SK-N-SH (cell line): ENCODE data around the gene C19orf81. TPM values are rescaled to one million over a fixed set of nuclear protein-coding genes. Genes with fewer than 3 reads are reported as not detected.

Experiments used
- CTCF ChIA-PET: fragments of 300-600, 350-600 bp; formaldehyde crosslinking; extraction: SDS; loops from one replicate; lab custom pipeline; 2021; lab: Yijun Ruan, JAX
- POLR2A ChIA-PET: fragments of 350-600 bp; sonication (Branson Sonifier 250); formaldehyde crosslinking; extraction: SDS; loops from one replicate; lab custom pipeline; 2020; ENCODE audit warnings: antibody characterized with exemption, inconsistent platforms; lab: Yijun Ruan, JAX
- DNase-seq: peaks from one replicate; pipeline ENCODE4 v3.0.0; 2012
- H2AFZ ChIP-seq: fragments of 200-600 bp; sonication (generic); 2 replicates; pipeline ENCODE4 v1.8.1; 2016; ENCODE audit warnings: antibody characterized with exemption, mild to moderate bottlenecking, low read depth
- H3F3A ChIP-seq: fragments of 200-600 bp; sonication (generic); replicated peaks from 2 replicates; pipeline ENCODE3; 2016; ENCODE audit warnings: antibody characterized with exemption, mild to moderate bottlenecking; ENCODE audit not compliant: insufficient read depth
- H3K27ac ChIP-seq, 2 experiments: fragments of 200-500 bp in 1 of 2; fragments of 200-600 bp in 1 of 2; sonication (Bioruptor generic) in 1 of 2; sonication (generic), shearing (Covaris generic) in 1 of 2; 2 replicates each; pipeline versions ENCODE4 v1.5.1 to v1.6.1; 2014 to 2016; ENCODE audit warnings: low read depth in 2 of 2, inconsistent platforms in 1 of 2, low read length in 1 of 2, mild to moderate bottlenecking in 1 of 2, mixed read lengths in 1 of 2
- H3K27me3 ChIP-seq: fragments of 200-600 bp; sonication (generic), shearing (Covaris generic); 2 replicates; pipeline ENCODE4 v1.6.1; 2016; ENCODE audit warnings: mixed run types; ENCODE audit not compliant: insufficient read depth
- H3K36me3 ChIP-seq, 2 experiments: fragments of 200-500 bp in 1 of 2; fragments of 200-600 bp in 1 of 2; sonication (Bioruptor generic) in 1 of 2; sonication (generic) in 1 of 2; replicated peaks in 1 of 2; 2 replicates each; pipeline versions ENCODE3 to v1.5.1; 2014 to 2016; ENCODE audit warnings: low read length in 1 of 2, mild to moderate bottlenecking in 1 of 2; ENCODE audit not compliant: insufficient read depth in 2 of 2, control insufficient read depth in 1 of 2
- H3K4me1 ChIP-seq, 2 experiments: fragments of 200-500 bp in 1 of 2; fragments of 200-600 bp in 1 of 2; sonication (Bioruptor generic) in 1 of 2; sonication (generic), shearing (Covaris generic) in 1 of 2; 2 replicates each; pipeline versions ENCODE4 v1.5.1 to v1.6.1; 2014 to 2016; ENCODE audit warnings: low read depth in 1 of 2, low read length in 1 of 2, mixed run types in 1 of 2; ENCODE audit not compliant: insufficient read depth in 2 of 2, control insufficient read depth in 1 of 2
- H3K4me2 ChIP-seq: fragments of 200-600 bp; sonication (generic), shearing (Covaris generic); 2 replicates; pipeline ENCODE4 v1.6.1; 2017; ENCODE audit warnings: mixed run types
- H3K4me3 ChIP-seq, 2 experiments: fragments of 200-500 bp in 1 of 2; fragments of 200-600 bp in 1 of 2; sonication (Bioruptor generic) in 1 of 2; sonication (generic), shearing (Covaris generic) in 1 of 2; 2 replicates each; pipeline versions ENCODE4 v1.5.1 to v1.8.1; 2014 to 2016; ENCODE audit warnings: low read depth in 2 of 2, inconsistent platforms in 1 of 2, low read length in 1 of 2, mild to moderate bottlenecking in 1 of 2, mixed read lengths in 1 of 2, moderate library complexity in 1 of 2
- H3K79me2 ChIP-seq: fragments of 200-600 bp; sonication (generic); 2 replicates; pipeline ENCODE4 v1.8.1; 2017; ENCODE audit warnings: mild to moderate bottlenecking; ENCODE audit not compliant: insufficient read depth
- H3K9ac ChIP-seq: fragments of 200-600 bp; sonication (generic); 2 replicates; pipeline ENCODE4 v1.6.1; 2017; ENCODE audit warnings: mixed run types
- H3K9me2 ChIP-seq: fragments of 200-600 bp; sonication (generic); 2 replicates; pipeline ENCODE4 v1.6.1; 2017; ENCODE audit warnings: mixed run types
- H3K9me3 ChIP-seq: fragments of 200-600 bp; sonication (generic); 2 replicates; pipeline ENCODE4 v1.6.1; 2017; ENCODE audit warnings: mixed run types, mild to moderate bottlenecking, moderate library complexity
- H4K20me1 ChIP-seq: fragments of 200-600 bp; sonication (generic); 2 replicates; pipeline ENCODE4 v1.6.1; 2017; ENCODE audit warnings: mild to moderate bottlenecking, mixed run types; ENCODE audit not compliant: insufficient read depth
- CHD2 ChIP-seq: fragments of 150-350 bp; IDR thresholded peaks from 2 replicates; pipeline ENCODE4 v1.6.1; 2018; ENCODE audit warnings: low read length; ENCODE audit not compliant: partially characterized antibody
- CTCF ChIP-seq: fragments of 200-600 bp; sonication (generic); IDR thresholded peaks from 2 replicates; pipeline ENCODE4 v1.6.1; 2017; ENCODE audit warnings: antibody characterized with exemption, mild to moderate bottlenecking, moderate library complexity
- ELF1 ChIP-seq: IDR thresholded peaks from 2 replicates; pipeline ENCODE4 v1.4.0; 2012
- EP300 ChIP-seq, 2 experiments: IDR thresholded peaks; 2 replicates each; pipeline versions ENCODE4 v1.4.0 to v1.6.1; 2012; ENCODE audit warnings: borderline replicate concordance in 1 of 2, low read depth in 1 of 2, low read length in 1 of 2
- EZH2phosphoT487 ChIP-seq: fragments of 200-600 bp; sonication (generic); IDR thresholded peaks from 2 replicates; pipeline ENCODE4 v1.6.1; 2017; ENCODE audit warnings: low read depth, mixed run types, mild to moderate bottlenecking, antibody characterized with exemption, moderate library complexity, borderline replicate concordance
- FOSL2 ChIP-seq: IDR thresholded peaks from 2 replicates; pipeline ENCODE4 v1.4.0; 2012; ENCODE audit warnings: low read depth, mild to moderate bottlenecking, moderate library complexity, borderline replicate concordance
- FOXM1 ChIP-seq: IDR thresholded peaks from 2 replicates; pipeline ENCODE4 v1.4.0; 2012; ENCODE audit warnings: low read depth, mild to moderate bottlenecking
- GATA2 ChIP-seq: sonication (generic); formaldehyde crosslinking; IDR thresholded peaks from 2 replicates; pipeline ENCODE4 v1.5.0; 2020; ENCODE audit warnings: mild to moderate bottlenecking, missing genetic modification reagents
- IRF3 ChIP-seq: fragments of 150-350 bp; IDR thresholded peaks from 2 replicates; pipeline ENCODE4 v1.6.1; 2016; ENCODE audit warnings: mild to moderate bottlenecking, low read depth, low read length
- JUND ChIP-seq: IDR thresholded peaks from 2 replicates; pipeline ENCODE4 v1.4.0; 2012
- MAX ChIP-seq: IDR thresholded peaks from 2 replicates; pipeline ENCODE4 v1.4.0; 2012; ENCODE audit warnings: low read depth
- MEF2A ChIP-seq: IDR thresholded peaks from 2 replicates; pipeline ENCODE4 v1.4.0; 2012; ENCODE audit warnings: low read depth, borderline replicate concordance
- MXI1 ChIP-seq: IDR thresholded peaks from 2 replicates; pipeline ENCODE4 v1.6.1; 2012; ENCODE audit warnings: mild to moderate bottlenecking, low read depth, low read length, improper control_type of control experiment
- POLR2AphosphoS5 ChIP-seq: IDR thresholded peaks from 2 replicates; pipeline ENCODE4 v1.6.1; 2012; ENCODE audit warnings: low read depth, low read length
- RCOR1 ChIP-seq: fragments of 150-350 bp; IDR thresholded peaks from 2 replicates; pipeline ENCODE4 v1.6.1; 2017; ENCODE audit warnings: antibody characterized with exemption, low read length
- RFX5 ChIP-seq: IDR thresholded peaks from 2 replicates; pipeline ENCODE4 v1.6.1; 2012; ENCODE audit warnings: mild to moderate bottlenecking, improper control_type of control experiment, low read length
- RXRA ChIP-seq: IDR thresholded peaks from 2 replicates; pipeline ENCODE4 v1.4.0; 2012; ENCODE audit warnings: low read depth, mild to moderate bottlenecking, borderline replicate concordance
- SIN3A ChIP-seq: IDR thresholded peaks from 2 replicates; pipeline ENCODE4 v1.6.1; 2012; ENCODE audit warnings: low read depth, mild to moderate bottlenecking, low read length, moderate library complexity, borderline replicate concordance
- SMC3 ChIP-seq: IDR thresholded peaks from 2 replicates; pipeline ENCODE4 v1.6.1; 2012; ENCODE audit warnings: low read depth, low read length, improper control_type of control experiment
- TEAD4 ChIP-seq: IDR thresholded peaks from 2 replicates; pipeline ENCODE4 v1.4.0; 2012; ENCODE audit warnings: mild to moderate bottlenecking, borderline replicate concordance; ENCODE audit not compliant: insufficient read depth
- USF1 ChIP-seq: IDR thresholded peaks from 2 replicates; pipeline ENCODE4 v1.4.0; 2012; ENCODE audit warnings: low read depth, borderline replicate concordance
- YY1 ChIP-seq: IDR thresholded peaks from 2 replicates; pipeline ENCODE4 v1.4.0; 2012; ENCODE audit warnings: low read depth, mild to moderate bottlenecking
- WGBS: methylation state at CpG from one replicate; pipeline ENCODE4 v1.1.6; 2017; ENCODE audit warnings: low lambda C conversion rate; 5-methylcytosine and 5-hydroxymethylcytosine counted together
- polyA plus RNA-seq, 3 experiments: library from polyadenylated mRNA; depleted of rRNA; stranded (reverse); fragments of >200 nt; gene quantifications; 2 replicates each; pipeline ENCODE4 v1.2.3, GENCODE V29; 2012

C19orf81 gene
- polyA plus RNA-seq, 1 of the 3 experiments (the other 2 are of a cell fraction), result 5.7 TPM

- Histone ChIP-seq H3K9me3 (no peaks in the 10 kb centered on the region), H3K27ac (no peak overlapping the region), H3K79me2 (no peaks in the 10 kb centered on the region), H3K9me2 (no peaks in the 10 kb centered on the region), H3F3A (no peaks in the 10 kb centered on the region), H3K4me1 (peaks cover 0 to 3% of the 10 kb centered on the region in 2 experiments; a peak in 1 of 4 replicates), H2AFZ (no peak overlapping the region), H3K4me2 (no peak overlapping the region), H3K27me3 (peaks cover 15% of the 10 kb centered on the region; the same call in 1 of the 2 replicates), H3K4me3 (no peak overlapping the region), H3K9ac (no peak overlapping the region), H4K20me1 (no peaks in the 10 kb centered on the region), H3K36me3 (no peaks in the 10 kb centered on the region)
- no peak for TF ChIP-seq USF1
- no peak for TF ChIP-seq RFX5
- no peak for TF ChIP-seq SMC3
- no peak for TF ChIP-seq GATA2 (CRISPR knock-in tag)
- no peak for TF ChIP-seq ELF1
- no peak for TF ChIP-seq EZH2phosphoT487
- TF ChIP-seq TEAD4, result no peak
- no peak for TF ChIP-seq RCOR1
- TF ChIP-seq MXI1, result no peak
- TF ChIP-seq FOSL2, result no peak
- TF ChIP-seq POLR2AphosphoS5, result no peak
- TF ChIP-seq JUND, result no peak
- TF ChIP-seq FOXM1, result no peak
- TF ChIP-seq CHD2, result no peak
- no peak for TF ChIP-seq YY1
- no peak for TF ChIP-seq CTCF
- ChIA-PET POLR2A (no interaction called here), CTCF (no interaction called here)
- 0% methylated on average over 1 of the region's 1 CpG for WGBS
- DNase-seq, result no peak
Measured at GRCh38 chr19:50644315-50644915, 4.8 kb upstream of the C19orf81 start.

GRCh38 chr19:50645107-50645506 is 4.1 kb upstream of the C19orf81 start:
- Histone ChIP-seq H3K4me3 (no peak overlapping the region), H3K27ac (no peak overlapping the region), H2AFZ (no peak overlapping the region), H3K36me3 (no peaks in the 10 kb centered on the region), H4K20me1 (no peaks in the 10 kb centered on the region), H3K4me1 (no peaks in the 10 kb centered on the region; a peak in 1 of 4 replicates), H3K27me3 (peaks cover 12% of the 10 kb centered on the region; the same call in 1 of the 2 replicates), H3K9me2 (no peaks in the 10 kb centered on the region), H3F3A (no peaks in the 10 kb centered on the region), H3K9ac (no peak overlapping the region), H3K4me2 (no peak overlapping the region), H3K79me2 (no peaks in the 10 kb centered on the region), H3K9me3 (no peaks in the 10 kb centered on the region)
- CTCF ChIA-PET, result no interaction called here
- 4% methylated on average over 6 of the region's 6 CpGs for WGBS
- POLR2A ChIA-PET, result no interaction called here
- DNase-seq, result no peak
- TF ChIP-seq RCOR1, result no peak
- TF ChIP-seq GATA2 (CRISPR knock-in tag), result no peak
- TF ChIP-seq MAX, result no peak
- no peak for TF ChIP-seq RXRA
- no peak for TF ChIP-seq CTCF
- no peak for TF ChIP-seq IRF3
- TF ChIP-seq MEF2A, result no peak
- no peak for TF ChIP-seq FOSL2
- no peak for TF ChIP-seq TEAD4
- no peak for TF ChIP-seq ELF1
- no peak for TF ChIP-seq SIN3A
- TF ChIP-seq EP300 (IDR thresholded peaks at IDR 0.05; ENCODE audit: borderline replicate concordance in 1 of 2, low read depth in 1 of 2, low read length in 1 of 2), result no peak
- TF ChIP-seq EZH2phosphoT487, result no peak
- TF ChIP-seq, all 33 proteins: peak for 0
